GM12891 (cell line): ENCODE results near the gene PRELP.

Source experiments
- POLR2A ChIP-seq: IDR thresholded peaks from 2 replicates; pipeline ENCODE4 v1.6.1; 2011; ENCODE audit warnings: low read depth, low read length, control low read depth
- POLR2AphosphoS5 ChIP-seq: IDR thresholded peaks from 2 replicates; pipeline ENCODE4 v1.6.1; 2011; ENCODE audit warnings: low read depth, low read length, control low read depth
- SPI1 ChIP-seq: IDR thresholded peaks from 2 replicates; pipeline ENCODE4 v1.6.1; 2011; ENCODE audit warnings: low read depth, low read length, control low read depth
- TAF1 ChIP-seq: IDR thresholded peaks from 2 replicates; pipeline ENCODE4 v1.6.1; 2011; ENCODE audit warnings: low read depth, low read length, control low read depth

GRCh38 chr1:203473781-203474305, 1.8 kb upstream of the PRELP start:
- TF ChIP-seq POLR2A, result no peak
- TF ChIP-seq POLR2AphosphoS5, result no peak
- TF ChIP-seq TAF1, result no peak
- no peak for TF ChIP-seq SPI1
